GM19468 (cell line): Measurements from ENCODE around the gene RHEX.
"Not testable (repeated sequence)": the region's sequence is repeated elsewhere in the genome, so short reads cannot be mapped to it uniquely, and the experiment has no call there.

Experiments used
- ATAC-seq: cut with Tn5 transposase; IDR thresholded peaks from one replicate; pipeline ENCODE4 v1.9.1; 2021; ENCODE audit warnings: mild to moderate bottlenecking, moderate library complexity, moderate number of reproducible peaks; ENCODE audit not compliant: unreplicated experiment; ENCODE audit errors: extremely low read depth

RHEX gene

DNA sequence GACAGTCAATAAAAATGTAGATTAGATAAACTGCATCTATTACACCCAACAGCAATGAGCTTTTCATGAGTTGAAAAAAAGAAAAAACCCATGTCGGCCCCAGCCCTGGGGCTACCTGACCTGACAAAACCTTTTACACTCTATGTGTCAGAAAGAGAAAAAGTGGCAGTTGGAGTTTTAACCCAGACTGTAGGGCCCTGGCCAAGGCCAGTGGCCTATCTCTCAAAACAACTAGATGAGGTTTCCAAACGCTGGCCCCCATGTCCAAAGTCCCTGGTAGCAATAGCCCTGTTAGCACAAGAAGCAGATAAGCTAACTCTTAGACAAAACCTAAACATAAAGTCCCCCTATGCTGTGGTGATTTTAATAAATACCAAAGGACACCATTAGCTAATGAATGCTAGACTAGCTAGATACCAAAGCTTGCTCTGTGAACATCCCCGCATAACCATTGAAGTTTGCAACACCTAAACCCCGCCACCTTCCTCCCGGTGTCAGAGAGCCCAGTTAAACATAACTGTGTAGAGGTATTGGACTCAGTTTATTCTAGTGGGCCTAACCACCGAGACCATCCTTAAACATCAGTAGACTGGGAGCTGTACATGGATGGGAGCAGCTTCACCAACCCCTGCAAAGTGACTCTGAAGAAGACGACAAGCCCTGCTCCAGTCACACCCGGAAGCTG, 2.8 kb downstream of the RHEX start:
- ATAC-seq: not testable (repeated sequence)

GRCh38 chr1:206058289-206058926, 5.4 kb downstream of the RHEX start:
- ATAC-seq: not testable (repeated sequence)

- no peak for ATAC-seq
Observed at GRCh38 chr1:206058927-206059292, 5.9 kb downstream of the RHEX start.

- ATAC-seq: no peak
Observed at GRCh38 chr1:206059355-206059915, 6.5 kb downstream of the RHEX start.

GRCh38 chr1:206060844-206061243, 7.9 kb downstream of the RHEX start:
- ATAC-seq: no peak

DNA sequence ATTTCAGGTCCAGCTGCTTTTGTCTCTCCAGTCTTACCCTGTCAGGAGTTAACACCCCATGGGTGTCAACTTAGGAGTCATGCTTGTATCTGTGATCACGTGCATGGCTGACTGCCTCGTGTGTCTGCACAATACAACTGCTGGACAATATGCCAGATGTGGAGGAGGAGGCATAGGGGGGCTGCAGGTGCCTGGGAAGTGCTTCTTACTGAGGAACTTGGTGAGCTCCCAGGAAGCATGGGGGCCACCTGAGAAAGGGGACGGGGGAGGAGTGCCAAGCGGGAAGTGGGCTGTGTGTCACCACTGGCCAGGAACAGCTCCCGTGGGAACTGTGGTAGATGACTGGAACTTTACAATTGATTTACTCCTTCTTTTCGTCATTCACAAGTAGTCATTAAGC, 9.5 kb downstream of the RHEX start:
- ATAC-seq: no peak

DNA sequence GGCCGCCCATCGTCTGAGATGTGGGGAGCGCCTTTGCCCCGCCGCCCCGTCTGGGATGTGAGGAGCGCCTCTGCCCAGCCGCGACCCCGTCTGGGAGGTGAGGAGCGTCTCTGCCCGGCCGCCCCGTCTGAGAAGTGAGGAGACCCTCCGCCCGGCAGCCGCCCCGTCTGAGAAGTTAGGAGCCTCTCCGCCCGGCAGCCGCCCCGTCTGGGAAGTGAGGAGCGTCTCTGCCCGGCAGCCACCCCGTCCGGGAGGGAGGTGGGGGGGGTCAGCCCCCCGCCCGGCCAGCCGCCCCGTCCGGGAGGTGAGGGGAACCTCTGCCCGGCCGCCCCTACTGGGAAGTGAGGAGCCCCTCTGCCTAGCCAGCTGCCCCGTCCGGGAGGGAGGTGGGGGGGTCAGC, 11.0 kb downstream of the RHEX start:
- ATAC-seq: not testable (repeated sequence)

GRCh38 chr1:206064501-206064900, 11.5 kb downstream of the RHEX start:
- not testable (repeated sequence) for ATAC-seq

DNA sequence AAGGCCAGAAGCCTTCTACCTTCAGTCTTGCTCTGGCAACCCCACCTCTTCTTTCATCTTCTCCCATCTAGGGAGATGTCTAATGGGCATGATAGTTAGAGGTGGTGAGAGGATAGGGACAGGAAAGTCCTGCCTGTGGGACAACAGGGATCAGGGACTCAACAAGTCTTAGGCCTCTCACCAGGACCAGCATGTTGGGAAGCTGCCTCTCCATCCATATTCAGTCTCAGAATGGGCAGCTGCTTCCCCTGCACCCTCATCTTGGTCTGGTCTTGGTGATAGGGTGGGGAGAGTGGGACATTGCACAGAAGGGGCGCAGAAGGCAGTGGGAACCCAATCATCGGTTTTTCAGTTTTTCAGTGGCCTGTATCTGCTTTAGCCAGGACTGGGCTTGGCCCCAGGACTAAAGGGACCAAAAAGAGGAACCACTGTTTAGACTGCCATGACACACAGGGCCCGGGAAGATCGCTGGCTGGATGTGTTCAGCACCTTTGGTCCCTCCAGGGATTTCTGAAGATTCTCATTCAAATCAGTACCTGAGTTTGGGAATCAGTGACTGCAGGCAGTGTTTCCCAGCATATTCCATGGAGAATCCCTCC, 12.7 kb downstream of the RHEX start:
- no peak for ATAC-seq

DNA sequence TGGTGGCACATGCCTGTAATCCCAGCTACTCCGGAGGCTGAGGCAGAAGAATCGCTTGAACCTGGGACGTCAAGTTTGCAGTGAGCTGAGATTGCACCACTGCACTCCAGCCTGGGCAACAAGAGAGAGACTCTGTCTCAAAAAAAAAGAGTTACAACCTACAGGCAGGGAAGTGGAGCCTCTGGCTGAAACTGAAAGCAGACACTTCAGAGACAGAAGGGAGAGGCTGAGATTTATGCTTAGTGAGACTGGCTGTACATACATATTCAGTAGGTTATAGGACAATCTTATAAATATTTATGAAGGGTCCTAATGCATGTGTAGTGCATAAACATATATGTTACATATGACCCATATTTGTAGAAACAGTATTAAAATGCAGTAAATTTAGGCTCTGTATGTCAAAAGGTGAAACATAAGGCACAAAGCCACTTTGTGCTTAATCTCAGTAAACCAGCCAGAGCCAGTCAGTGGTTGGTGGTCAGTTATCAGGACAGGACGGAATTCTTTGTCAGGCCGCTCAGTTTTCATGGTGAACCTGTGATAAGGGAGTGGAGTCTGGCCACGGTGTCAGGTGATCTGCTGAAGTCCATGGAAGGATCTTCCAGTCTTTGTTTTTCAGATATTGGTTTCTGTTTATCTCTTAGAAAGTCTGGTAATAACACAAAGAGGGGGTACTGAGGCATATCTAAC, 13.7 kb downstream of the RHEX start:
- ATAC-seq: peak; percentile 63

GRCh38 chr1:206067486-206068227, 14.7 kb downstream of the RHEX start:
- ATAC-seq: no peak

- no peak for ATAC-seq
Observed at GRCh38 chr1:206068314-206068713, 15.3 kb downstream of the RHEX start.

DNA sequence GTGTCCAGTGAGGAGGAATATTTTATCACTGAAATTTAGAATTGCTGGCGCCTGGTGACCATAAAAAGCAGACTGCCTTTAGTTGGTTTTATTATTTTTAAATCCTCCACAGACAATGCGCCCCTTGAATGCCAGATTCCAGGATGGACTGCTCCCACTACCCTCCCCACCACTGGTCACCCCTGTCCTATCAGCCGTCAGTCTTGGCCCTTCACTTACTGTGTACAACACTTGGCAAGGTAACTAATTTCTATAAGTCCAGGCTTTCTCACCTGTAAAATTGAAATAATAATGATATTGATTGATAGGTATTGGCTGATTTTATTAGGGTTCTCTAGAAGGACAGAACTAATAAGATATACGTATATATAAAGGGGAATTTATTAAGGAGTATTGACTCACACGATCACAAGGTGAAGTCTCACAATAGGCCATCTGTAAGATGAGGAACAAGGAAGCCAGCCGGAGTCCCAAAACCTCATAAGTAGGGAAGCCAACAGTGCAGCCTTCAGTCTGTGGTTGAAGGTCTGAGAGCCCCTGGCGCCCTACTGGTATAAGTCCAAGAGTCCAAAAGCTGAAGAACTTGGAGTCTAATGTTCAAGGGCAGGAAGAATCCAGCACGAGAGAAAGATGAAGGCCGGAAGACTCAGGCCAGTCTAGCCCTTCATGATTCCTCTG, 17.8 kb downstream of the RHEX start:
- ATAC-seq: no peak

DNA sequence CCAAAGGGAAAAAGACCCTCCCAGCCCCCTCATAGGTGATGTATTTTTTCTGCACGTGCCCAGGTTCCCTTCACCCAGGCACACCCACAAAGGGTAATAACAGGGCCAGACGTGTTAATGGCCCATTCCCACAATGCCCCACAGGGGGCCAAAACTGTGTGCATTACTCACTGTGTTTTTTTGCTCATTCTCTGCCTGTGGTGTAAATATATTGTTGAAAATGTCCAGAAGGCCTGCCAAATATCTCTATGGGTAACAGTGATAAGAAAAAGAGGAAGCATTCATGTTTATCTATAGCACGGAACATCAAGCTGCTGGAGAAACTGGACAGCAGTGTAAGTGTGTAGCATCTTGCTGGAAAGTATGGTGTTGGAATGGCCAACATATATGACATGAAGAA, 21.9 kb downstream of the RHEX start:
- no peak for ATAC-seq

- no peak for ATAC-seq
Observed at GRCh38 chr1:206075786-206076755, 23.1 kb downstream of the RHEX start.

- no peak for ATAC-seq
Observed at GRCh38 chr1:206079135-206079534, 26.2 kb downstream of the RHEX start.

DNA sequence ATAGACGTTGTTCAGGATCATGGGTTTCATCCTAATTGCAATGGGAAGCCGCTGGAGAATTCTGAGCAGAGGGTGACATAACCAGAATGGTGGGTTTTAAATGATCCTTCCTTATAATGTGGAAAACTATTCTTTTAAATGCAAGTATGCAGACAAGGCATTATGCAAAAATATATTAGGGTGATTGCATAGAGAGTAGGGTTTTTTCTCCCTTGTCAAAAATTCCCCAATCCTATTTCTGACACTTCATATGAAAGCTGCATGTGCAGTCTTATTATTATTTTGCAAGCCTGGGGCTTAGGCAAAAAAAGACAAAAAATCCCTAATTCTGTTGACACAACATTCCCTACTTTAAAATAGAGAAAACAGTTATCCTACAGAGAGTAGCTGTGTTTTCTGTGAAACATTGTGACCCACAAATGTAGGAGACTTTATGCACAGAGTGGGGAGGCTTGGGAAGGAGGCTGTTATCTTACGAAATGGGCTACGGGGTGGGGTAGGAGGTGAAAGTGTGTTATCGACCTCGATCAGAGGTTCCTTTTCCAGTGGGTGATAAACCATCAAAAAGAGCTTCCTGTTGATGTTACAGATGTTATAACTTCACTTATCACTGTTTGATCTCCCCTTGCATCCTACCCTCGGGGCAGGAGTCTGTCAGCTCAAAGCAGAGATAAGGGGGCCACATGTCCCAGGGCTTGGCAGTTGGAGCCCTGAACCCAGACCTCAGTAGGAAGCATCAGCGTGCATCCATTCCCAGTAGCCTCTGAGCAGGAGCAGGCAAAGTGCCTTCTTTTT, 27.2 kb downstream of the RHEX start:
- ATAC-seq: no peak

- no peak for ATAC-seq
Observed at GRCh38 chr1:206081856-206082255, 28.9 kb downstream of the RHEX start.
